GM13977 (cell line): ENCODE data around the gene NR4A1.

Experiments
- DNase-seq: peaks from one replicate; pipeline ENCODE4 v3.0.0; 2012; ENCODE audit warnings: low spot score
- CTCF ChIP-seq: IDR thresholded peaks from 2 replicates; pipeline ENCODE4 v1.5.1; 2012; ENCODE audit warnings: mild to moderate bottlenecking, control low read depth; ENCODE audit not compliant: insufficient read depth; ENCODE audit errors: extremely low read depth, missing control alignments
- in situ Hi-C: fragments of 300-500 bp; cut with MboI; formaldehyde crosslinking; loops from one replicate; pipeline ENCODE4 v1.12.0; 2022; ENCODE audit warnings: low sequenced_read_pairs, low pct_unique_long_range_greater_than_20kb, mixed read lengths, inconsistent platforms; ENCODE audit not compliant: unreplicated experiment

NR4A1 gene

GRCh38 chr12:52082988-52083637, 31.9 kb downstream of the NR4A1 start:
- DNase-seq: peak; percentile 88
- peak; percentile 91 for TF ChIP-seq CTCF
- in situ Hi-C loops: loop anchor here (10.0 kb wide), 1 partner anchor 48 kb away; no protein-coding TSS in a partner anchor

GRCh38 chr12:52083638-52083996, 32.4 kb downstream of the NR4A1 start:
- TF ChIP-seq CTCF: peak; percentile 4
- DNase-seq: no peak
- in situ Hi-C loops: loop anchor here (10.0 kb wide), 1 partner anchor 49 kb away; no protein-coding TSS in a partner anchor

DNA sequence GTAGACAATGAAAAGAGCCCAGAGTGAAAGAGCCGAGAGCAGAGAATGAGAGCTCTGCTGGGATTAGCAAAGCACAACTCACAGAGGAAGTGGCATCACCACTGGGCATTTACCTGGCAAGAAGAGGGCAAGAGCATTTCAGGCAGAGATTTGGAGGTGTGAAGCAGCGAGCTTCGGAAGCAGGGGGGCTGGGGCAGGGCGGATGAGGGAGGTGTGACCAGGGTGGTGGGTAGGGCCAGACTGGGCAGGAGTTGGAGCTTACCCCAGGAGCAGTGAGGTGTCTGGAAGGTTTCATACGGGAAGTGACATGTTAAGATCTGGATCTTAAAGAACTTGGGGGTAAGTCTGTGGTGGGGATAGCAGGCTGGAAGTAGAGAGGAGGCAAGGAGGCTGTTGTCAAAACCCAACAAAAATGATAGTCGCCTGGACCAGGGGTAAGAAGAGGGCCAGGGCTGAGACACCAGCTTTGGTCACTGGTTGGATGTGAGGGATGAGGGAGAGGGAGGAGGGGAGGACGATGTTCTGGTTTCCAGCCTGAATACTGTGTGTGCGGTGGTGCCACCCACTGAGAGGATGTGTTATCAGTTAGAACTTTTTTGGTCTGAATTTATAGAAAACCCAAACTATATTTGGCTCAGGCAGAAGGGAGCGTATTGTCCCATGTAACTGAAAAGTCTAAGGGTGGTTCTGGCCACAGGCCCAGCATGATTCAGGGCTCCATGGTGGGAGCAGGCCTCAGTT, 33.4 kb downstream of the NR4A1 start:
- TF ChIP-seq CTCF: no peak
- in situ Hi-C loops: loop anchor here (10.0 kb wide), 1 partner anchor 50 kb away; no protein-coding TSS in a partner anchor
- DNase-seq: no peak

DNA sequence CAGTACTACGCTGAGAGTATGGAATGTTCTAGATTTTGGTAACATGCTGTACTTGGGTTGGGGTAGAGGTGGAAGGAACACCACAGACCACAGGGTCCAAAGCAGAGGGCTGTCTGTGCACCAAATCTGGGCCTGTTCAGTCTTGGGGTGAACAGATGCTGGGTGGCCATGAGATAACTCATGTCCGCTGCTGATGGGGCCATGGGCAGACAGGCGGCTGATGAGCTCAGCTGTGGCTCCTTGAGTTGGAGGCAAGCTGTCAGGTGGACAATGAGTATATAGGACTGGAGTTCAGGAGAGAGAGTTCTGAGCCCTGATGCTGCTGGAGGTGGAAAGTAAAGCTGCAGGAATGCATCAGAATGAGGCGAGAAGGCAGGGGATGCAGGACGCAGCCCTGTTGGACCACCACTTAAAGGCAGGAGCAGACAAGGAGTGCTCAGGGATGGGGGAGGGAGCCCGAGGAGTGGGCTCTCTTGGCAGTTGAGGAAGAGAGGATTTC, 34.5 kb downstream of the NR4A1 start:
- in situ Hi-C loops: loop anchor here (10.0 kb wide), 1 partner anchor 51 kb away; no protein-coding TSS in a partner anchor
- no peak for TF ChIP-seq CTCF
- DNase-seq: peak; percentile 8

- peak; percentile 8 for DNase-seq
- in situ Hi-C loops: loop anchor here (10.0 kb wide), 1 partner anchor 52 kb away; no protein-coding TSS in a partner anchor
- TF ChIP-seq CTCF: no peak
Measured at GRCh38 chr12:52086366-52086765, 35.1 kb downstream of the NR4A1 start.

- DNase-seq: peak; percentile 14
- no peak for TF ChIP-seq CTCF
- in situ Hi-C loops: loop anchor here (10.0 kb wide), 1 partner anchor 52 kb away; no protein-coding TSS in a partner anchor
Measured at GRCh38 chr12:52086944-52087835, 35.9 kb downstream of the NR4A1 start.
